HepG2 (cell line): ENCODE data around the gene RTN4. TPM values are rescaled to one million over a fixed set of nuclear protein-coding genes. Genes with fewer than 3 reads are reported as not detected.

Experiments used
- ATAC-seq: fragments of 200-7000 bp; cut with Tn5 transposase; 3 replicates; pipeline ENCODE4 v1.9.1; 2020; ENCODE audit warnings: mild to moderate bottlenecking, moderate library complexity
- BruUV-seq: library from RNA; stranded (reverse); fragments of 400-500 nt; replicated peaks from 2 replicates; lab custom pipeline; 2021; lab: Mats Ljungman, UMichigan
- CTCF ChIA-PET: fragments of 300-600 bp; formaldehyde crosslinking; extraction: SDS; loops from one replicate; lab custom pipeline; 2021; ENCODE audit warnings: low total read pairs, inconsistent platforms, low intra/inter-chr PET ratio; lab: Yijun Ruan, JAX
- POLR2A ChIA-PET: fragments of 350-600 bp; sonication (Branson Sonifier 250); formaldehyde crosslinking; loops from one replicate; lab custom pipeline; 2020; ENCODE audit warnings: antibody characterized with exemption, inconsistent platforms; lab: Yijun Ruan, JAX
- DNase-seq: peaks from one replicate; pipeline ENCODE4 v3.0.0-alpha.2; 2015; ENCODE audit warnings: low spot score
- FAIRE-seq: peaks from 3 replicates; lab custom pipeline; 2011; peaks lifted over from hg19 to GRCh38; lab: Jason Lieb, UNC
- H2AFZ ChIP-seq: one replicate; pipeline ENCODE4 v1.6.1; 2011; ENCODE audit warnings: low read length, inconsistent platforms
- H3K27ac ChIP-seq: fragments of 300-600 bp; 3 replicates; pipeline ENCODE4 v1.8.0; 2011; ENCODE audit warnings: mixed run types, mild to moderate bottlenecking, mixed read lengths, low read length, inconsistent platforms; ENCODE audit not compliant: insufficient read depth; ENCODE audit errors: extremely low read length
- H3K27me3 ChIP-seq, 2 experiments: fragments of 200-600 bp in 1 of 2; 2 replicates in 1 of 2; 3 replicates in 1 of 2; pipeline versions ENCODE4 v1.6.0 to v1.8.0; 2011; ENCODE audit warnings: low read length in 2 of 2, mild to moderate bottlenecking in 2 of 2, moderate library complexity in 2 of 2, inconsistent platforms in 1 of 2; ENCODE audit not compliant: insufficient read depth in 2 of 2, control insufficient read depth in 1 of 2
- H3K36me3 ChIP-seq, 2 experiments: fragments of 200-600 bp in 1 of 2; replicated peaks in 1 of 2; 2 replicates in 1 of 2; 3 replicates in 1 of 2; pipeline versions ENCODE4 v1.5.1 to v1.8.0; 2011; ENCODE audit warnings: low read length in 2 of 2, inconsistent platforms in 1 of 2; ENCODE audit not compliant: insufficient read depth in 2 of 2, control insufficient read depth in 1 of 2
- H3K4me1 ChIP-seq: 2 replicates; pipeline ENCODE4 v1.5.1; 2012; ENCODE audit warnings: low read length, inconsistent platforms; ENCODE audit not compliant: insufficient read depth
- H3K4me2 ChIP-seq: 2 replicates; pipeline ENCODE4 v1.6.0; 2011; ENCODE audit warnings: low read depth, low read length, inconsistent platforms
- H3K4me3 ChIP-seq, 3 experiments: fragments of 200-600 bp in 1 of 3; sonication (generic), shearing (Covaris generic) in 1 of 3; replicated peaks in 1 of 3; 2 replicates each; pipeline ENCODE4 v1.5.1; 2011 to 2016; ENCODE audit warnings: low read length in 3 of 3, inconsistent platforms in 2 of 3, low read depth in 2 of 3, mild to moderate bottlenecking in 2 of 3, control low read depth in 1 of 3, mixed read lengths in 1 of 3; ENCODE audit not compliant: insufficient read depth in 1 of 3
- H3K79me2 ChIP-seq: one replicate; pipeline ENCODE4 v1.6.1; 2011; ENCODE audit warnings: low read length, inconsistent platforms; ENCODE audit not compliant: insufficient read depth
- H3K9ac ChIP-seq: 2 replicates; pipeline ENCODE4 v1.6.0; 2011; ENCODE audit warnings: mild to moderate bottlenecking, low read depth, low read length, inconsistent platforms; ENCODE audit not compliant: insufficient read depth
- H3K9me3 ChIP-seq: 2 replicates; pipeline ENCODE4 v1.5.1; 2012; ENCODE audit warnings: mild to moderate bottlenecking, low read length
- H4K20me1 ChIP-seq: 2 replicates; pipeline ENCODE4 v1.6.0; 2011; ENCODE audit warnings: inconsistent platforms, mild to moderate bottlenecking, low read length, moderate library complexity; ENCODE audit not compliant: insufficient read depth
- ELF4 ChIP-seq: sonication (generic); formaldehyde crosslinking; IDR thresholded peaks from 2 replicates; pipeline ENCODE4 v1.5.0; 2020; ENCODE audit warnings: missing genetic modification reagents, mild to moderate bottlenecking, moderate library complexity, borderline replicate concordance
- GFI1 ChIP-seq: sonication (generic); formaldehyde crosslinking; IDR thresholded peaks from 2 replicates; pipeline ENCODE4 v1.5.0; 2020; ENCODE audit warnings: missing genetic modification reagents, mild to moderate bottlenecking, borderline replicate concordance
- MEF2D ChIP-seq: sonication (generic); formaldehyde crosslinking; IDR thresholded peaks from 2 replicates; pipeline ENCODE4 v1.5.1; 2020; ENCODE audit warnings: mild to moderate bottlenecking, missing genetic modification reagents
- MXI1 ChIP-seq: IDR thresholded peaks from 3 replicates; pipeline ENCODE4 v1.6.1; 2012; ENCODE audit warnings: low read depth, low read length, inconsistent platforms, borderline replicate concordance
- POLR2G ChIP-seq: fragments of 200-400 bp; formaldehyde crosslinking; IDR thresholded peaks from 2 replicates; pipeline ENCODE4 v1.6.1; 2018; ENCODE audit warnings: mild to moderate bottlenecking, low read depth, low read length, moderate library complexity
- RNF2 ChIP-seq: fragments of 450-650 bp; conservative IDR thresholded peaks from 2 replicates; pipeline ENCODE4 v1.6.1; 2016; ENCODE audit warnings: low read depth
- TARDBP ChIP-seq: sonication (generic); formaldehyde crosslinking; IDR thresholded peaks from 2 replicates; pipeline ENCODE4 v1.8.0; 2022; ENCODE audit warnings: mild to moderate bottlenecking, missing genetic modification reagents
- TEAD3 ChIP-seq: optimal IDR thresholded peaks from 2 replicates; pipeline ENCODE3; 2016; ENCODE audit warnings: borderline replicate concordance
- ZNF180 ChIP-seq: sonication (generic); formaldehyde crosslinking; IDR thresholded peaks from 2 replicates; pipeline ENCODE4 v1.4.0; 2020; ENCODE audit warnings: low read depth, missing genetic modification reagents, borderline replicate concordance
- WGBS: methylation state at CpG from one replicate; pipeline ENCODE4 v1.1.6; 2017; ENCODE audit warnings: low lambda C conversion rate; 5-methylcytosine and 5-hydroxymethylcytosine counted together
- in situ Hi-C: cut with HindIII; loops from 2 replicates; pipeline ENCODE4 v1.10.0; 2017; ENCODE audit warnings: low pct_unique_long_range_greater_than_20kb; ENCODE audit not compliant: extremely low pct_ligation_motif_present
- intact Hi-C: fragments of 100-400 bp; cut with micrococcal nuclease; formaldehyde crosslinking; loops from one replicate; pipeline ENCODE4 v1.10.0; 2022; ENCODE audit not compliant: unreplicated experiment
- polyA plus RNA-seq, 8 experiments: library from polyadenylated mRNA; depleted of rRNA in 3 of 8; stranded (reverse) in 7 of 8; unstranded in 1 of 8; fragments of >200 nt; fragmentation: Illumina TruSeq in 4 of 8; extraction: Trizol in 4 of 8; gene quantifications; 2 replicates each; pipeline versions ENCODE4 v1.2.1 to v1.2.3, GENCODE V29; 2011 to 2016; ENCODE audit warnings: low read depth in 4 of 8, missing spikeins in 1 of 8, mixed read lengths in 1 of 8; ENCODE audit not compliant: insufficient read depth in 1 of 8
- total RNA-seq, 5 experiments: library from RNA; depleted of rRNA; stranded (reverse); fragments of >200 nt; fragmentation: Illumina TruSeq; extraction: Trizol; gene quantifications; 2 replicates each; pipeline ENCODE4 v1.2.3, GENCODE V29; 2016; ENCODE audit warnings: low read depth in 1 of 5
- TF ChIP-seq, protein P1 (sequence below): sonication (generic); formaldehyde crosslinking; IDR thresholded peaks from 2 replicates; pipeline ENCODE4 v1.4.0; 2020; ENCODE audit warnings: missing genetic modification reagents
- TF ChIP-seq, protein P2 (sequence below): sonication (generic); formaldehyde crosslinking; IDR thresholded peaks from 2 replicates; pipeline ENCODE4 v1.4.0; 2020; ENCODE audit warnings: missing genetic modification reagents
- TF ChIP-seq, protein P3 (sequence below): sonication (generic); formaldehyde crosslinking; IDR thresholded peaks from 2 replicates; pipeline ENCODE4 v1.5.1; 2020; ENCODE audit warnings: missing genetic modification reagents, mild to moderate bottlenecking, borderline replicate concordance
- TF ChIP-seq, protein P4 (sequence below): sonication (generic); formaldehyde crosslinking; IDR thresholded peaks from 2 replicates; pipeline ENCODE4 v1.5.0; 2020; ENCODE audit warnings: mild to moderate bottlenecking, missing genetic modification reagents, moderate library complexity

Gene RTN4
- total and polyA plus RNA-seq, 2 of the 13 experiments (the other 11 are each of a cell fraction or from before 2014, with no cell fraction given), result 98.4 to 133 TPM

DNA sequence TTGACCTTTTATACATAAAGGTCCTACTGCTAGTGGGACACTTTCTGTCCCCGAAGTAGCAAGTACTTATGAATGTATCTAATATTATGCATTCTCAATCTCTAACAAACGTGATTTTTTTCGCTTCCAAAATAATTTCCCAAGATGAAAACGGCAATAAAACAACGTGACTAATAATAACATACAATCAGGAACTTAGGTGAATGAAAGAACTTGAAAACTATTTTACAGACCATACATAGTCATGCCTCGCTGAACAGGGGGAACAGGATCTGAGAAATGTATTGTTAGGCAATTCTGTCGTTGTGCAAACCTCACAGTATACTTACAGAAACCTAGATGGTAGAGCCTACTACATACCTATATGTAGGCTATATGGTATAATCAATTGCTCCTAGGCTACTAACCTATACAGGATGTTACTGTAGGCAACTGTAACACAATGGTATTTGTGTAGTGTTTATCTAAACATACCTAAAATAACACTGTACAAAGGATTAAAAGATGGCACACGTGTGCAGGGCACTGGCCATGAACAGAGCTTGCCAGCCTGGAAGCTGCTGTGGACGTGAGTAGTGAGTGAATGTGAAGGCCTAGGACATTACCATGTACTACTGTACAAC lies 2.5 kb downstream of the RTN4 start:
- peak; percentile 71 for DNase-seq
- Histone ChIP-seq H3K9me3 (no peaks in the 10 kb centered on the region), H3K4me2 (peak overlapping the region; percentile 91), H4K20me1 (peaks cover 43% of the 10 kb centered on the region), H3K36me3 (no peaks in the 10 kb centered on the region), H3K4me1 (peaks cover 53% of the 10 kb centered on the region), H2AFZ (no peak overlapping the region), H3K27ac (peak overlapping the region; percentile 84), H3K27me3 (no peaks in the 10 kb centered on the region; a peak in 1 of 5 replicates), H3K9ac (peak overlapping the region; percentile 86), H3K4me3 (peak overlapping the region; percentile 87 to 97 (median 94)), H3K79me2 (peaks cover 68% of the 10 kb centered on the region)
- no TSS peak for BruUV-seq
- 9% methylated on average over 9 of the region's 9 CpGs for WGBS
- no peak for FAIRE-seq
- CTCF ChIA-PET, result interaction anchor here (2.3 kb wide), 1 partner anchor 33 kb away, joined by 11 read pairs; no protein-coding TSS in a partner anchor
- POLR2A ChIA-PET, result interaction anchor here (1.0 to 1.9 kb wide), 11 partner anchors 10 to 234 kb away, joined by 3 to 10 read pairs (median 5); partner anchors contain the start of genes CLHC1 and RPS27A
- intact Hi-C loops (loop anchor here (1.0 to 5.0 kb wide), 2 partner anchors 121 to 375 kb away; no protein-coding TSS in a partner anchor), in situ Hi-C loops (no loop called here)
- peak; percentile 8 for ATAC-seq
- TF ChIP-seq, protein P1, sequence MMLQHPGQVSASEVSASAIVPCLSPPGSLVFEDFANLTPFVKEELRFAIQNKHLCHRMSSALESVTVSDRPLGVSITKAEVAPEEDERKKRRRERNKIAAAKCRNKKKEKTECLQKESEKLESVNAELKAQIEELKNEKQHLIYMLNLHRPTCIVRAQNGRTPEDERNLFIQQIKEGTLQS (CRISPR knock-in tag), result no peak
- TF ChIP-seq, protein P2, sequence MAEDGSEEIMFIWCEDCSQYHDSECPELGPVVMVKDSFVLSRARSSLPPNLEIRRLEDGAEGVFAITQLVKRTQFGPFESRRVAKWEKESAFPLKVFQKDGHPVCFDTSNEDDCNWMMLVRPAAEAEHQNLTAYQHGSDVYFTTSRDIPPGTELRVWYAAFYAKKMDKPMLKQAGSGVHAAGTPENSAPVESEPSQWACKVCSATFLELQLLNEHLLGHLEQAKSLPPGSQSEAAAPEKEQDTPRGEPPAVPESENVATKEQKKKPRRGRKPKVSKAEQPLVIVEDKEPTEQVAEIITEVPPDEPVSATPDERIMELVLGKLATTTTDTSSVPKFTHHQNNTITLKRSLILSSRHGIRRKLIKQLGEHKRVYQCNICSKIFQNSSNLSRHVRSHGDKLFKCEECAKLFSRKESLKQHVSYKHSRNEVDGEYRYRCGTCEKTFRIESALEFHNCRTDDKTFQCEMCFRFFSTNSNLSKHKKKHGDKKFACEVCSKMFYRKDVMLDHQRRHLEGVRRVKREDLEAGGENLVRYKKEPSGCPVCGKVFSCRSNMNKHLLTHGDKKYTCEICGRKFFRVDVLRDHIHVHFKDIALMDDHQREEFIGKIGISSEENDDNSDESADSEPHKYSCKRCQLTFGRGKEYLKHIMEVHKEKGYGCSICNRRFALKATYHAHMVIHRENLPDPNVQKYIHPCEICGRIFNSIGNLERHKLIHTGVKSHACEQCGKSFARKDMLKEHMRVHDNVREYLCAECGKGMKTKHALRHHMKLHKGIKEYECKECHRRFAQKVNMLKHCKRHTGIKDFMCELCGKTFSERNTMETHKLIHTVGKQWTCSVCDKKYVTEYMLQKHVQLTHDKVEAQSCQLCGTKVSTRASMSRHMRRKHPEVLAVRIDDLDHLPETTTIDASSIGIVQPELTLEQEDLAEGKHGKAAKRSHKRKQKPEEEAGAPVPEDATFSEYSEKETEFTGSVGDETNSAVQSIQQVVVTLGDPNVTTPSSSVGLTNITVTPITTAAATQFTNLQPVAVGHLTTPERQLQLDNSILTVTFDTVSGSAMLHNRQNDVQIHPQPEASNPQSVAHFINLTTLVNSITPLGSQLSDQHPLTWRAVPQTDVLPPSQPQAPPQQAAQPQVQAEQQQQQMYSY (CRISPR knock-in tag), result no peak
- TF ChIP-seq, protein P3, sequence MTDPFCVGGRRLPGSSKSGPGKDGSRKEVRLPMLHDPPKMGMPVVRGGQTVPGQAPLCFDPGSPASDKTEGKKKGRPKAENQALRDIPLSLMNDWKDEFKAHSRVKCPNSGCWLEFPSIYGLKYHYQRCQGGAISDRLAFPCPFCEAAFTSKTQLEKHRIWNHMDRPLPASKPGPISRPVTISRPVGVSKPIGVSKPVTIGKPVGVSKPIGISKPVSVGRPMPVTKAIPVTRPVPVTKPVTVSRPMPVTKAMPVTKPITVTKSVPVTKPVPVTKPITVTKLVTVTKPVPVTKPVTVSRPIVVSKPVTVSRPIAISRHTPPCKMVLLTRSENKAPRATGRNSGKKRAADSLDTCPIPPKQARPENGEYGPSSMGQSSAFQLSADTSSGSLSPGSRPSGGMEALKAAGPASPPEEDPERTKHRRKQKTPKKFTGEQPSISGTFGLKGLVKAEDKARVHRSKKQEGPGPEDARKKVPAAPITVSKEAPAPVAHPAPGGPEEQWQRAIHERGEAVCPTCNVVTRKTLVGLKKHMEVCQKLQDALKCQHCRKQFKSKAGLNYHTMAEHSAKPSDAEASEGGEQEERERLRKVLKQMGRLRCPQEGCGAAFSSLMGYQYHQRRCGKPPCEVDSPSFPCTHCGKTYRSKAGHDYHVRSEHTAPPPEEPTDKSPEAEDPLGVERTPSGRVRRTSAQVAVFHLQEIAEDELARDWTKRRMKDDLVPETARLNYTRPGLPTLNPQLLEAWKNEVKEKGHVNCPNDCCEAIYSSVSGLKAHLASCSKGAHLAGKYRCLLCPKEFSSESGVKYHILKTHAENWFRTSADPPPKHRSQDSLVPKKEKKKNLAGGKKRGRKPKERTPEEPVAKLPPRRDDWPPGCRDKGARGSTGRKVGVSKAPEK (CRISPR knock-in tag), result no peak
- TF ChIP-seq TEAD3 (CRISPR knock-in tag) (peak; percentile 59), ZNF180 (CRISPR knock-in tag) (no peak), RNF2 (no peak), TARDBP (0 out of 2 replicates have a peak, but pooled peaks have one; percentile 46), GFI1 (CRISPR knock-in tag) (no peak), ELF4 (CRISPR knock-in tag) (no peak), POLR2G (no peak), MXI1 (peak; percentile 47; the same call in 1 of the 3 replicates), MEF2D (CRISPR knock-in tag) (no peak)
- TF ChIP-seq, protein P4, sequence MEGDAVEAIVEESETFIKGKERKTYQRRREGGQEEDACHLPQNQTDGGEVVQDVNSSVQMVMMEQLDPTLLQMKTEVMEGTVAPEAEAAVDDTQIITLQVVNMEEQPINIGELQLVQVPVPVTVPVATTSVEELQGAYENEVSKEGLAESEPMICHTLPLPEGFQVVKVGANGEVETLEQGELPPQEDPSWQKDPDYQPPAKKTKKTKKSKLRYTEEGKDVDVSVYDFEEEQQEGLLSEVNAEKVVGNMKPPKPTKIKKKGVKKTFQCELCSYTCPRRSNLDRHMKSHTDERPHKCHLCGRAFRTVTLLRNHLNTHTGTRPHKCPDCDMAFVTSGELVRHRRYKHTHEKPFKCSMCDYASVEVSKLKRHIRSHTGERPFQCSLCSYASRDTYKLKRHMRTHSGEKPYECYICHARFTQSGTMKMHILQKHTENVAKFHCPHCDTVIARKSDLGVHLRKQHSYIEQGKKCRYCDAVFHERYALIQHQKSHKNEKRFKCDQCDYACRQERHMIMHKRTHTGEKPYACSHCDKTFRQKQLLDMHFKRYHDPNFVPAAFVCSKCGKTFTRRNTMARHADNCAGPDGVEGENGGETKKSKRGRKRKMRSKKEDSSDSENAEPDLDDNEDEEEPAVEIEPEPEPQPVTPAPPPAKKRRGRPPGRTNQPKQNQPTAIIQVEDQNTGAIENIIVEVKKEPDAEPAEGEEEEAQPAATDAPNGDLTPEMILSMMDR, result 0 out of 2 replicates have a peak, but pooled peaks have one; percentile 3
